HEK293T (cell line): ENCODE results near the gene PAX7.

Source experiments
- CTCF ChIA-PET: fragments of 350-600 bp; formaldehyde crosslinking; extraction: SDS; loops from one replicate; lab custom pipeline; 2021; ENCODE audit warnings: antibody characterized with exemption, inconsistent platforms; lab: Yijun Ruan, JAX
- POLR2A ChIA-PET: fragments of 350-600 bp; formaldehyde crosslinking; extraction: SDS; loops from one replicate; lab custom pipeline; 2020; ENCODE audit warnings: antibody characterized with exemption, inconsistent platforms; lab: Yijun Ruan, JAX
- DNase-seq: peaks from one replicate; pipeline ENCODE4 v3.0.0; 2012; ENCODE audit warnings: mixed read lengths; ENCODE audit errors: extremely low spot score
- ARNT ChIP-seq: fragments of 450-650 bp; IDR thresholded peaks from 2 replicates; pipeline ENCODE4 v1.6.1; 2017; ENCODE audit warnings: mild to moderate bottlenecking
- BHLHE40 ChIP-seq: fragments of 450-650 bp; IDR thresholded peaks from 2 replicates; pipeline ENCODE4 v1.6.1; 2016; ENCODE audit warnings: mild to moderate bottlenecking, moderate library complexity, borderline replicate concordance
- CTBP1 ChIP-seq: fragments of 450-650 bp; IDR thresholded peaks from 2 replicates; pipeline ENCODE4 v1.6.1; 2016; ENCODE audit warnings: borderline replicate concordance
- ELF4 ChIP-seq: fragments of 450-650 bp; IDR thresholded peaks from 2 replicates; pipeline ENCODE4 v1.6.1; 2017; ENCODE audit warnings: antibody characterized with exemption
- FOXA1 ChIP-seq: fragments of 450-650 bp; IDR thresholded peaks from 2 replicates; pipeline ENCODE4 v1.6.1; 2016; ENCODE audit warnings: mild to moderate bottlenecking
- FOXK2 ChIP-seq: fragments of 450-650 bp; IDR thresholded peaks from 2 replicates; pipeline ENCODE4 v1.6.1; 2016; ENCODE audit warnings: mild to moderate bottlenecking
- FOXM1 ChIP-seq: fragments of 450-650 bp; IDR thresholded peaks from 2 replicates; pipeline ENCODE4 v1.6.1; 2017; ENCODE audit warnings: mild to moderate bottlenecking, borderline replicate concordance
- HDGF ChIP-seq: fragments of 450-650 bp; IDR thresholded peaks from 2 replicates; pipeline ENCODE4 v1.6.1; 2017; ENCODE audit warnings: antibody characterized with exemption, borderline replicate concordance
- L3MBTL2 ChIP-seq: fragments of 450-650 bp; conservative IDR thresholded peaks from 2 replicates; pipeline ENCODE4 v1.6.1; 2016; ENCODE audit warnings: mild to moderate bottlenecking
- LEF1 ChIP-seq: fragments of 450-650 bp; IDR thresholded peaks from 2 replicates; pipeline ENCODE4 v1.6.1; 2017; ENCODE audit warnings: mild to moderate bottlenecking, borderline replicate concordance
- NFRKB ChIP-seq: fragments of 450-650 bp; IDR thresholded peaks from 2 replicates; pipeline ENCODE4 v1.6.1; 2016; ENCODE audit warnings: mild to moderate bottlenecking, moderate library complexity
- SP1 ChIP-seq: fragments of 450-650 bp; IDR thresholded peaks from 2 replicates; pipeline ENCODE4 v1.6.1; 2017
- SUZ12 ChIP-seq: fragments of 450-650 bp; IDR thresholded peaks from 2 replicates; pipeline ENCODE4 v1.6.1; 2016; ENCODE audit warnings: mild to moderate bottlenecking
- TARDBP ChIP-seq: fragments of 450-650 bp; IDR thresholded peaks from 2 replicates; pipeline ENCODE4 v1.6.1; 2016
- ZNF384 ChIP-seq: fragments of 450-650 bp; IDR thresholded peaks from 2 replicates; pipeline ENCODE4 v1.6.1; 2016
- TF ChIP-seq, protein P1 (sequence below): fragments of 450-650 bp; IDR thresholded peaks from 2 replicates; pipeline ENCODE4 v1.6.1; 2016

PAX7 gene

DNA sequence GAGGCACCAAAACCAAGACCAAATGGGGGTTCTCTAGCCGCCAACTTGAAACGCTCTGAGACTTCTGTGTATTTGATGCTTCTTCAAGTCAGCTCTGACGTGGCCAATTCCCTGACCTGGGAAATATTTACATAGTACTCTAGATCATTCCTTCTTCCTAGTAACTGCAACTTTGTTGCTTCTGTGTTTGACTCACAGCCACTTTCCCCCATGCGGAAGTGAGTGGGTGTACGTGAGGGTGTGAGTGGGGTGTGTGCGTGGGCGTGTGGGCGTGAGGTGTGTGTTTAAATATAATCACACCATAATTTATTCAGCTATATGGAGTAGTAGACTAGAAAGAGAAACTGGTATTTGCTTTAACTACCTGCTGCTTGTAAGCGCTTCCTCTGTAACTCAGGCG, 117.8 kb downstream of the PAX7 start:
- TF ChIP-seq FOXM1 (no peak), BHLHE40 (no peak), ELF4 (no peak), FOXK2 (no peak), LEF1 (no peak), ARNT (no peak), FOXA1 (no peak), CTBP1 (no peak), NFRKB (no peak), HDGF (no peak)
- TF ChIP-seq, protein P1, sequence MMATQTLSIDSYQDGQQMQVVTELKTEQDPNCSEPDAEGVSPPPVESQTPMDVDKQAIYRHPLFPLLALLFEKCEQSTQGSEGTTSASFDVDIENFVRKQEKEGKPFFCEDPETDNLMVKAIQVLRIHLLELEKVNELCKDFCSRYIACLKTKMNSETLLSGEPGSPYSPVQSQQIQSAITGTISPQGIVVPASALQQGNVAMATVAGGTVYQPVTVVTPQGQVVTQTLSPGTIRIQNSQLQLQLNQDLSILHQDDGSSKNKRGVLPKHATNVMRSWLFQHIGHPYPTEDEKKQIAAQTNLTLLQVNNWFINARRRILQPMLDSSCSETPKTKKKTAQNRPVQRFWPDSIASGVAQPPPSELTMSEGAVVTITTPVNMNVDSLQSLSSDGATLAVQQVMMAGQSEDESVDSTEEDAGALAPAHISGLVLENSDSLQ, result no peak
- ChIA-PET POLR2A (no interaction called here), CTCF (no interaction called here)
- no peak for DNase-seq

DNA sequence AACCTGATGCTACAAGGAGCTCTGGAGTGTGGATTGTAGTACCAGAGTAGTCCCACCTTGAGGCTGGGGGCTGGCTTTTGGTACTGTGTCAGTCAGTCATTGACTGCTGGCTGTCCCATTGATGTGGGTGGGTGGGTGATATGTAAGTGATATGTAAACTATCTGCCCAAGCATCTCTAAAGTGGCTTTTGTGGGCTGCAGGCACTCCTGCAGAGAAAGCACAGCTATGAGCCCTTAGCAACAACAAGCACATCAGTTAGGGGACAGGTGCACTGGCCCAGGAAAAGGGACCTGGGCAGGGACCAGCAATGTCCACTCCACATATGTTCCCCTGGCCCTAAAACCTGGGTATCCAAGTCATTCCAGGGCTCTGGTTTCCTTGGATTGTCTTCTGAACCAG, 118.9 kb downstream of the PAX7 start:
- POLR2A ChIA-PET, result no interaction called here

DNA sequence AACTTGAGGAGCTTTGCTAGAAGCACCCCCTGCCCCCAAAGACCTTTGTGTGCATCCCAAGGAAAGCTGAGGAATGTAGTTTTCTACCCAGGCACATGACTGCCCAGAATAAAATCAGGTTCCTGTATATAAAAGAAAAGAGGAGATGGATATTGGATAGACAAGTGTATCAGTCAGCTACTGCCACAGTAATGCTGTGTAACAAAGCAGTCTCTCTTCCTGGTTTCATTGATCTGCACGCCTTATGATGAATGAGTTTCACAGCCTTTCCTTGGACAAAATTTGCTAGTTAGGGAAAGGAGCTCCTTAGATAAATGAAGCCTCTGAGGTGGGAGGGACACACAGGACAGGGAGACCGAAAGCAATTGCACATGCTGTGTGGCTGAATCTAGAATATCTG, 120.0 kb downstream of the PAX7 start:
- no peak for DNase-seq
- ChIA-PET POLR2A (no interaction called here), CTCF (no interaction called here)
- no peak for TF ChIP-seq FOXK2
- TF ChIP-seq SUZ12, result no peak
- no peak for TF ChIP-seq CTBP1
- TF ChIP-seq LEF1, result no peak
- TF ChIP-seq, protein P1, result no peak
- no peak for TF ChIP-seq HDGF
- TF ChIP-seq FOXA1, result no peak
- no peak for TF ChIP-seq FOXM1
- no peak for TF ChIP-seq ARNT
- no peak for TF ChIP-seq L3MBTL2
- no peak for TF ChIP-seq NFRKB
- TF ChIP-seq TARDBP, result no peak
- no peak for TF ChIP-seq ELF4
- no peak for TF ChIP-seq BHLHE40
- no peak for TF ChIP-seq ZNF384
- no peak for TF ChIP-seq SP1

More for the DNA sequence above, 118.9 kb downstream of the PAX7 start:
- TF ChIP-seq ELF4, result no peak
- TF ChIP-seq FOXA1, result no peak
- TF ChIP-seq NFRKB, result no peak
- no peak for TF ChIP-seq LEF1
- no peak for TF ChIP-seq FOXK2
- no peak for TF ChIP-seq HDGF
- TF ChIP-seq BHLHE40, result no peak
- TF ChIP-seq, protein P1, result no peak
- no peak for TF ChIP-seq FOXM1
- TF ChIP-seq ZNF384, result no peak
- no peak for DNase-seq
- CTCF ChIA-PET, result no interaction called here

DNA sequence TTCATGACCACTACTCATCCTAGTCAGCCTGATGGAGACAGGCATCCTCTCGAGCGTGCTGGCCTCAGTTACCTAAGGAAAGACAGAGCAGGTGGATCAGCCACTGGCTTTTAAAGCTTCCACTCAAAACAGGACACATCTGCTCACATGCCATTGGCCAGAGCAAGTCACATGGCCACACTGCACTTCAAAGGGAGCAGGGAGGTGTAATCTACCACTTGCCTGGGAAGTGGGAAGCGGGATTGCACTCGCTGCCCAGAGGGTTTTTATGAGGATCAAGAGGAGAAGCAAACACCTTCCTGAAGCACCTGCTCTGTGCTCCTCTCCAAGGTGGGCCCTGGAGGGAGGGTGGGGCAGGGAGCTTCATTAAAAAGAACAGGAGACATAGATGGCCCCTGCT, 120.8 kb downstream of the PAX7 start:
- no peak for DNase-seq
- CTCF ChIA-PET, result no interaction called here
- POLR2A ChIA-PET, result no interaction called here
- TF ChIP-seq NFRKB (no peak), FOXM1 (no peak), SP1 (no peak), ELF4 (no peak), ZNF384 (no peak), HDGF (no peak), FOXK2 (no peak), BHLHE40 (no peak), CTBP1 (no peak), FOXA1 (no peak), LEF1 (no peak), ARNT (no peak), SUZ12 (no peak), L3MBTL2 (no peak), TARDBP (no peak)
- TF ChIP-seq, protein P1, result no peak

DNA sequence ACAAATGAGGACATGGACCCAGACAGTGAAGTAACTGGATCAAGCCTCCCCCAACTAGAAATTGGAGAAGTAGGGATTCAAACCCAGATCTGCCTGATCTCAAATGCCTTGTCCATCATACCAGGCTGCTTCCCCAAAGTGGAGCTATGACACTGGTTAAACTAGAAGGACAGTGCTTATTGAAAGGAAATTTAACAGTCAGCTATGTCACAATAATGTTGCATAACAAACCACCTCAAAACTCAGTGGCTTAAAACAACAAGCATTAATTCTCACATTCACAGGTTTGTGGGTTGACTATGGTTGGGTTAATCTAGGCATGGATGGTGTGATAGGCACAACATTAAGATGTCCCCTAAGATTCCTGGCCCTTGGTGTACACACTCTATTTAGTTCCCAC, 121.8 kb downstream of the PAX7 start:
- ChIA-PET CTCF (no interaction called here), POLR2A (no interaction called here)
- no peak for TF ChIP-seq HDGF
- no peak for TF ChIP-seq FOXM1
- TF ChIP-seq CTBP1, result no peak
- TF ChIP-seq LEF1, result no peak
- TF ChIP-seq, protein P1, result no peak
- no peak for TF ChIP-seq SP1
- no peak for DNase-seq
